ENCODE results near the gene CAMTA1. TPM values are rescaled to one million over a fixed set of nuclear protein-coding genes. Genes with fewer than 3 reads are reported as not detected.

Gene CAMTA1
- total RNA-seq, 1 experiment from 2014 or later: 50.3 TPM

GRCh38 chr1:7482077-7482476 lies 696.8 kb downstream of the CAMTA1 start:
- TF ChIP-seq CTCF (IDR thresholded peaks at IDR 0.05; ENCODE audit: unreplicated experiment): no peak
- no TSS peak for BruUV-seq (replicated peaks)
- Mint-ChIP-seq H3K36me3 (ENCODE audit: insufficient read depth, unreplicated experiment) (no peaks in the 10 kb centered on the region), H3K9me3 (ENCODE audit: low read depth, unreplicated experiment) (no peaks in the 10 kb centered on the region), H3K4me3 (ENCODE audit: low read depth, unreplicated experiment) (no peak overlapping the region), H3K27ac (ENCODE audit: unreplicated experiment) (no peak overlapping the region), H3K4me1 (ENCODE audit: low read depth, unreplicated experiment) (no peaks in the 10 kb centered on the region), H3K27me3 (ENCODE audit: unreplicated experiment) (no peaks in the 10 kb centered on the region)
- CTCF ChIA-PET: no interaction called here
- intact Hi-C loops (cut with micrococcal nuclease; ENCODE audit: unreplicated experiment): no loop called here
- DNase-seq: no peak

- CTCF ChIA-PET: interaction anchor here (1.1 kb wide), 1 partner anchor 9 kb away, joined by 3 read pairs; no protein-coding TSS in a partner anchor
These were observed 697.7 kb downstream of the CAMTA1 start for GRCh38 chr1:7482772-7483495.

DNA sequence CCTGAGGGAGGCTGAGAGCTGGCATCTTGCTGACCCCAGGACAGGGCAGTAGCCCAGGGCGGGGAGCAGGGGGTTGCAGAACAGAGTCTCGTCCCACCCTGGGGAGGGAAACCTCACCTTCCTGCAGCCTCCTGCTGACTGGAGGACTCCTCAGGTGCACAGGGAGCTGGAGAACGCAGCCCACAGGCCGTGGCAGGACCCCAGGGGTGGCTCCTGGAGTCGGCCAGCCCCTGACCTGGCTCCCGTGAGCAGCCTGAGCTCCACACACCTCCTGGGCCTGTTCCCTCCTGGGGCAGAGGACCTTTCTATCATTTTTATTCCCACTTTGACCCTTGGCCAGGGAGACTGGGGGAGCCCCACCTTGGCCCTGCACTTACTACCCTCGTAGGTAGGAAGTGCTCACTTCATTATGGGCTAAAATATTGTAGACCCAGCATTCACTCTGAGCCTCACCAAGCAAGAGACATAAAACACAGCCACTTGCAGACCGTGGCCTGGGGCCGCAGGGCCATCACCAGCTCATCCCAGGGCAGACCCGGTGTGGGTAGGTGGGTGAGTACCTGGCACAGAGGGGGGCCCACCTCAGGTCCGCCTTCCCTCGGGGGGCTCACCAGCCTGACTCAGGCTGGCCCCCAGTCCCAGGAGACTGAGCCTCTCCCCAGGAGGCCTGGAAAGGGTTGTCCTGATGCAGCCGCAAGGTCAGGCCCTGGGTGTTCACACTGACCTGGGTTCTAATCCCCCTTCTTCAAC lies 698.6 kb downstream of the CAMTA1 start:
- Mint-ChIP-seq H3K9me3 (ENCODE audit: low read depth, unreplicated experiment) (no peaks in the 10 kb centered on the region), H3K4me1 (ENCODE audit: low read depth, unreplicated experiment) (no peaks in the 10 kb centered on the region), H3K27me3 (ENCODE audit: unreplicated experiment) (peaks cover 17% of the 10 kb centered on the region), H3K4me3 (ENCODE audit: low read depth, unreplicated experiment) (no peak overlapping the region), H3K27ac (ENCODE audit: unreplicated experiment) (no peak overlapping the region), H3K36me3 (ENCODE audit: insufficient read depth, unreplicated experiment) (no peaks in the 10 kb centered on the region)
- intact Hi-C loops (cut with micrococcal nuclease; ENCODE audit: unreplicated experiment): no loop called here
- no peak for TF ChIP-seq CTCF (IDR thresholded peaks at IDR 0.05; ENCODE audit: unreplicated experiment)
- no TSS peak for BruUV-seq (replicated peaks)
- CTCF ChIA-PET: interaction anchor here (1.1 kb wide), 1 partner anchor 8 kb away, joined by 3 read pairs; no protein-coding TSS in a partner anchor
- DNase-seq: no peak

More at GRCh38 chr1:7482772-7483495, 697.7 kb downstream of the CAMTA1 start:
- no peak for DNase-seq
- Mint-ChIP-seq H3K27ac (ENCODE audit: unreplicated experiment) (no peak overlapping the region), H3K9me3 (ENCODE audit: low read depth, unreplicated experiment) (no peaks in the 10 kb centered on the region), H3K4me3 (ENCODE audit: low read depth, unreplicated experiment) (no peak overlapping the region), H3K36me3 (ENCODE audit: insufficient read depth, unreplicated experiment) (no peaks in the 10 kb centered on the region), H3K4me1 (ENCODE audit: low read depth, unreplicated experiment) (no peaks in the 10 kb centered on the region), H3K27me3 (ENCODE audit: unreplicated experiment) (peaks cover 8% of the 10 kb centered on the region)
- intact Hi-C loops (cut with micrococcal nuclease; ENCODE audit: unreplicated experiment): no loop called here
- no peak for TF ChIP-seq CTCF (IDR thresholded peaks at IDR 0.05; ENCODE audit: unreplicated experiment)
- BruUV-seq (replicated peaks): no TSS peak

GRCh38 chr1:7485086-7485780 lies 700.0 kb downstream of the CAMTA1 start:
- H3K36me3 Mint-ChIP-seq (ENCODE audit: insufficient read depth, unreplicated experiment): no peaks in the 10 kb centered on the region
- H3K27ac Mint-ChIP-seq (ENCODE audit: unreplicated experiment): no peak overlapping the region
- BruUV-seq (replicated peaks): no TSS peak
- TF ChIP-seq CTCF (IDR thresholded peaks at IDR 0.05; ENCODE audit: unreplicated experiment): no peak
- H3K4me3 Mint-ChIP-seq (ENCODE audit: low read depth, unreplicated experiment): no peak overlapping the region
- H3K27me3 Mint-ChIP-seq (ENCODE audit: unreplicated experiment): peaks cover 27% of the 10 kb centered on the region
- intact Hi-C loops (cut with micrococcal nuclease; ENCODE audit: unreplicated experiment): no loop called here
- no peaks in the 10 kb centered on the region for H3K4me1 Mint-ChIP-seq (ENCODE audit: low read depth, unreplicated experiment)
- no peaks in the 10 kb centered on the region for H3K9me3 Mint-ChIP-seq (ENCODE audit: low read depth, unreplicated experiment)
- CTCF ChIA-PET: no interaction called here
- no peak for DNase-seq
